HEK293T (cell line): Measurements from ENCODE around the gene KRT3.

Source experiments
- BHLHE40 ChIP-seq: fragments of 450-650 bp; IDR thresholded peaks from 2 replicates; pipeline ENCODE4 v1.6.1; 2016; ENCODE audit warnings: mild to moderate bottlenecking, moderate library complexity, borderline replicate concordance
- CTBP1 ChIP-seq: fragments of 450-650 bp; IDR thresholded peaks from 2 replicates; pipeline ENCODE4 v1.6.1; 2016; ENCODE audit warnings: borderline replicate concordance
- ELF4 ChIP-seq: fragments of 450-650 bp; IDR thresholded peaks from 2 replicates; pipeline ENCODE4 v1.6.1; 2017; ENCODE audit warnings: antibody characterized with exemption
- FOXA1 ChIP-seq: fragments of 450-650 bp; IDR thresholded peaks from 2 replicates; pipeline ENCODE4 v1.6.1; 2016; ENCODE audit warnings: mild to moderate bottlenecking
- FOXK2 ChIP-seq: fragments of 450-650 bp; IDR thresholded peaks from 2 replicates; pipeline ENCODE4 v1.6.1; 2016; ENCODE audit warnings: mild to moderate bottlenecking
- FOXM1 ChIP-seq: fragments of 450-650 bp; IDR thresholded peaks from 2 replicates; pipeline ENCODE4 v1.6.1; 2017; ENCODE audit warnings: mild to moderate bottlenecking, borderline replicate concordance
- HDGF ChIP-seq: fragments of 450-650 bp; IDR thresholded peaks from 2 replicates; pipeline ENCODE4 v1.6.1; 2017; ENCODE audit warnings: antibody characterized with exemption, borderline replicate concordance
- L3MBTL2 ChIP-seq: fragments of 450-650 bp; conservative IDR thresholded peaks from 2 replicates; pipeline ENCODE4 v1.6.1; 2016; ENCODE audit warnings: mild to moderate bottlenecking
- NFRKB ChIP-seq: fragments of 450-650 bp; IDR thresholded peaks from 2 replicates; pipeline ENCODE4 v1.6.1; 2016; ENCODE audit warnings: mild to moderate bottlenecking, moderate library complexity
- SP1 ChIP-seq: fragments of 450-650 bp; IDR thresholded peaks from 2 replicates; pipeline ENCODE4 v1.6.1; 2017
- SUZ12 ChIP-seq: fragments of 450-650 bp; IDR thresholded peaks from 2 replicates; pipeline ENCODE4 v1.6.1; 2016; ENCODE audit warnings: mild to moderate bottlenecking

GRCh38 chr12:52818388-52818787 lies 22.5 kb upstream of the KRT3 start:
- TF ChIP-seq NFRKB (no peak), FOXM1 (no peak), BHLHE40 (no peak), ELF4 (no peak), SUZ12 (no peak), FOXK2 (no peak), CTBP1 (no peak), HDGF (no peak), L3MBTL2 (no peak), SP1 (no peak), FOXA1 (no peak)
